Keratinocyte (primary cell): ENCODE measurements around the gene ARL6IP5. TPM values are rescaled to one million over a fixed set of nuclear protein-coding genes. Genes with fewer than 3 reads are reported as not detected.

Experiments used
- DNase-seq: peaks from one replicate; pipeline ENCODE4 v3.0.0-alpha.2; 2011; ENCODE audit warnings: low read depth, missing footprints, low spot score
- FAIRE-seq: peaks from 2 replicates; lab custom pipeline; 2011; peaks lifted over from hg19 to GRCh38; lab: Jason Lieb, UNC
- H2AFZ ChIP-seq: 2 replicates; pipeline ENCODE4 v1.6.0; 2012; ENCODE audit warnings: low read length, control low read depth, inconsistent platforms; ENCODE audit not compliant: control insufficient read depth
- H3K27ac ChIP-seq: 2 replicates; pipeline ENCODE4 v1.5.1; 2011; ENCODE audit warnings: low read length; ENCODE audit not compliant: control insufficient read depth, insufficient read depth
- H3K27me3 ChIP-seq: 3 replicates; pipeline ENCODE4 v1.6.0; 2011; ENCODE audit warnings: low read length; ENCODE audit not compliant: control insufficient read depth, insufficient read depth; ENCODE audit errors: extremely low read depth
- H3K36me3 ChIP-seq, 2 experiments: 2 replicates in 1 of 2; 3 replicates in 1 of 2; pipeline ENCODE4 v1.5.1; 2011; ENCODE audit warnings: low read length in 2 of 2, mild to moderate bottlenecking in 1 of 2; ENCODE audit not compliant: control insufficient read depth in 2 of 2, insufficient read depth in 2 of 2; ENCODE audit errors: extremely low read depth in 1 of 2
- H3K4me1 ChIP-seq: 3 replicates; pipeline ENCODE4 v1.5.1; 2011; ENCODE audit warnings: low read length; ENCODE audit not compliant: control insufficient read depth, insufficient read depth; ENCODE audit errors: extremely low read depth
- H3K4me2 ChIP-seq: 3 replicates; pipeline ENCODE4 v1.6.0; 2011; ENCODE audit warnings: low read depth, low read length; ENCODE audit not compliant: control insufficient read depth, insufficient read depth; ENCODE audit errors: extremely low read depth
- H3K4me3 ChIP-seq, 3 experiments: fragments of 200-600 bp in 1 of 3; sonication (generic) in 1 of 3; 2 replicates in 2 of 3; 3 replicates in 1 of 3; pipeline ENCODE4 v1.5.1; 2011 to 2016; ENCODE audit warnings: low read length in 3 of 3, mild to moderate bottlenecking in 3 of 3, control low read depth in 2 of 3, inconsistent platforms in 1 of 3, low read depth in 1 of 3, mixed read lengths in 1 of 3, mixed run types in 1 of 3, moderate library complexity in 1 of 3; ENCODE audit not compliant: control insufficient read depth in 2 of 3, insufficient read depth in 2 of 3; ENCODE audit errors: extremely low read depth in 1 of 3
- H3K79me2 ChIP-seq: 2 replicates; pipeline ENCODE4 v1.6.0; 2012; ENCODE audit warnings: low read length; ENCODE audit not compliant: control insufficient read depth, insufficient read depth
- H3K9ac ChIP-seq: 3 replicates; pipeline ENCODE4 v1.6.0; 2011; ENCODE audit warnings: low read length; ENCODE audit not compliant: control insufficient read depth, insufficient read depth; ENCODE audit errors: extremely low read depth
- H3K9me1 ChIP-seq: 3 replicates; pipeline ENCODE4 v1.6.0; 2011; ENCODE audit warnings: low read length; ENCODE audit not compliant: control insufficient read depth, insufficient read depth; ENCODE audit errors: extremely low read depth
- H3K9me3 ChIP-seq: 2 replicates; pipeline ENCODE4 v1.5.1; 2012; ENCODE audit warnings: low read depth, low read length; ENCODE audit not compliant: control insufficient read depth
- H4K20me1 ChIP-seq: 3 replicates; pipeline ENCODE4 v1.6.0; 2011; ENCODE audit warnings: low read length; ENCODE audit not compliant: control insufficient read depth, insufficient read depth; ENCODE audit errors: extremely low read depth
- CTCF ChIP-seq, 3 experiments: IDR thresholded peaks in 1 of 3; conservative IDR thresholded peaks in 1 of 3; optimal IDR thresholded peaks in 1 of 3; 2 replicates in 2 of 3; 3 replicates in 1 of 3; pipeline versions ENCODE3 to v1.5.1; 2011; ENCODE audit warnings: low read length in 3 of 3, mild to moderate bottlenecking in 3 of 3, moderate library complexity in 2 of 3, control low read depth in 1 of 3, inconsistent platforms in 1 of 3; ENCODE audit not compliant: insufficient read depth in 2 of 3; ENCODE audit errors: extremely low read depth in 1 of 3
- EZH2 ChIP-seq: IDR thresholded peaks from one replicate; pipeline ENCODE4 v1.6.1; 2012; ENCODE audit warnings: inconsistent platforms, mild to moderate bottlenecking, low read length, moderate library complexity
- dilution Hi-C: fragments of 300-500 bp; cut with MboI; formaldehyde crosslinking; loops from one replicate; pipeline ENCODE4 v1.7.0; 2020; ENCODE audit warnings: low sequenced_read_pairs; ENCODE audit not compliant: extremely low pct_ligation_motif_present
- polyA minus RNA-seq, 3 experiments: library from RNA; depleted of rRNA, polyadenylated mRNA; stranded (reverse); fragments of >200 nt; gene quantifications; 1 replicate in 1 of 3; 2 replicates in 1 of 3; 3 replicates in 1 of 3; pipeline ENCODE4 v1.2.3, GENCODE V29; 2011
- polyA plus RNA-seq, 5 experiments: library from polyadenylated mRNA; depleted of rRNA in 3 of 5; stranded (reverse) in 3 of 5; stranded (forward) in 1 of 5; unstranded in 1 of 5; fragments of >200 nt; gene quantifications; 1 replicate in 1 of 5; 2 replicates in 3 of 5; 3 replicates in 1 of 5; pipeline versions ENCODE4 v1.2.1 to v1.2.3, GENCODE V29; 2011 to 2012; ENCODE audit warnings: missing spikeins in 2 of 5, low read depth in 1 of 5, low replicate concordance in 1 of 5

Gene ARL6IP5
- polyA plus RNA-seq (87.2 to 113 TPM (median 112 TPM) in 3 replicates), polyA minus RNA-seq (46.8 to 105 TPM (median 86.8 TPM) in 3 replicates)
- polyA plus RNA-seq (2011; ENCODE audit: low read depth): 29.2 TPM
- polyA plus RNA-seq (2011; cell fraction: cytosol; rRNA removed): 74.3 and 129 TPM in 2 replicates
- polyA plus RNA-seq (2011; cell fraction: nucleus; rRNA removed): 109 and 146 TPM in 2 replicates
- polyA plus RNA-seq (2012; ENCODE audit: low replicate concordance): 44.6 and 78.4 TPM in 2 replicates
- polyA minus RNA-seq (2011; cell fraction: cytosol; rRNA and poly(A)+ RNA removed): 81.7 TPM
- 43.5 and 73.1 TPM in 2 replicates for polyA minus RNA-seq (2011; cell fraction: nucleus; rRNA and poly(A)+ RNA removed)

GRCh38 chr3:69084326-69085167, at the start of gene ARL6IP5:
Gene ARL6IP5, plus strand, starts transcription at chr3:69084937. Its CDS starts 111 bp downstream, at chr3:69085048.
- peaks cover 72% of the 10 kb centered on the region for H3K4me1 ChIP-seq
- FAIRE-seq (peak; percentile 88), DNase-seq (no peak)
- H3K4me3 ChIP-seq: peak within 1 kb of the TSS; percentile 74 to 94 (median 90)
- H3K9ac ChIP-seq: peak within 1 kb of the TSS; percentile 90
- peak within 1 kb of the TSS; percentile 74 for H2AFZ ChIP-seq
- H3K79me2 ChIP-seq: peaks cover 34% of the 10 kb centered on the region
- TF ChIP-seq EZH2 (no peak), CTCF (optimal IDR thresholded peaks at IDR 0.05 in 1 of 3, IDR thresholded peaks at IDR 0.05 in 1 of 3, conservative IDR thresholded peaks at IDR 0.05 in 1 of 3; ENCODE audit: extremely low read depth in 1 of 3, insufficient read depth in 2 of 3, low read length in 3 of 3) (no peak)
- dilution Hi-C loops: no loop called here
- H3K9me3 ChIP-seq: no peaks in the 10 kb centered on the region
- peak within 1 kb of the TSS; percentile 87 for H3K4me2 ChIP-seq
- H3K27me3 ChIP-seq: no peaks in the 10 kb centered on the region
- H3K9me1 ChIP-seq: no peaks in the 10 kb centered on the region
- no peaks in the 10 kb centered on the region for H4K20me1 ChIP-seq
- H3K27ac ChIP-seq: peak within 1 kb of the TSS; percentile 94
- H3K36me3 ChIP-seq: peaks cover 1 to 3% of the 10 kb centered on the region in 2 experiments

GRCh38 chr3:69044608-69045007, 40.1 kb upstream of the ARL6IP5 start:
- Histone ChIP-seq H3K27ac (no peak overlapping the region), H2AFZ (no peak overlapping the region), H3K4me3 (no peak overlapping the region), H3K9me3 (no peaks in the 10 kb centered on the region), H3K4me1 (no peaks in the 10 kb centered on the region), H3K79me2 (peaks cover 24% of the 10 kb centered on the region), H3K4me2 (no peak overlapping the region), H4K20me1 (no peaks in the 10 kb centered on the region), H3K27me3 (no peaks in the 10 kb centered on the region), H3K9me1 (no peaks in the 10 kb centered on the region), H3K9ac (no peak overlapping the region), H3K36me3 (peaks cover 20 to 25% of the 10 kb centered on the region in 2 experiments)
- DNase-seq: no peak
- dilution Hi-C loops: no loop called here
- FAIRE-seq: no peak
- TF ChIP-seq CTCF (optimal IDR thresholded peaks at IDR 0.05 in 1 of 3, IDR thresholded peaks at IDR 0.05 in 1 of 3, conservative IDR thresholded peaks at IDR 0.05 in 1 of 3; ENCODE audit: extremely low read depth in 1 of 3, insufficient read depth in 2 of 3, low read length in 3 of 3) (no peak), EZH2 (no peak)
